Vagina (tissue), 2 donors: ENCODE results near the gene UBASH3B. TPM values are rescaled to one million over a fixed set of nuclear protein-coding genes. Genes with fewer than 3 reads are reported as not detected.

Experiments
- DNase-seq, 2 donors: peaks; one replicate each; pipeline ENCODE4 v3.0.0-alpha.2; 2017; ENCODE audit errors: extremely low spot score in 2 of 2
- H3K27ac ChIP-seq: fragments of 200-600 bp; sonication (generic); one replicate; pipeline ENCODE4 v1.5.1; 2019
- H3K27me3 ChIP-seq: fragments of 200-600 bp; sonication (generic); one replicate; pipeline ENCODE4 v1.5.1; 2019
- H3K36me3 ChIP-seq, 2 donors: fragments of 200-600 bp; sonication (generic); one replicate each; pipeline ENCODE4 v1.5.1; 2017 to 2019
- H3K4me1 ChIP-seq: fragments of 200-600 bp; sonication (generic); one replicate; pipeline ENCODE4 v1.5.1; 2019
- H3K4me3 ChIP-seq, 2 donors: fragments of 200-600 bp; sonication (generic); 1 replicate in 1 of 2; 2 replicates in 1 of 2; pipeline ENCODE4 v1.5.1; 2016 to 2019
- H3K9me3 ChIP-seq: fragments of 200-600 bp; sonication (generic); one replicate; pipeline ENCODE4 v1.5.1; 2019
- CTCF ChIP-seq, 3 experiments: fragments of 450-650 bp in 2 of 3; fragments of 200-600 bp in 1 of 3; sonication (generic) in 1 of 3; IDR thresholded peaks; one replicate each; pipeline ENCODE4 v1.5.1; 2017 to 2019; ENCODE audit warnings: antibody characterized with exemption in 3 of 3, mild to moderate bottlenecking in 2 of 3, moderate library complexity in 2 of 3
- POLR2A ChIP-seq, 2 donors: fragments of 450-650 bp; IDR thresholded peaks; one replicate each; pipeline ENCODE4 v1.6.1; 2017; ENCODE audit warnings: antibody characterized with exemption in 2 of 2, mild to moderate bottlenecking in 2 of 2, moderate library complexity in 2 of 2
- POLR2AphosphoS5 ChIP-seq, 2 donors: sonication (generic); formaldehyde crosslinking; IDR thresholded peaks; one replicate each; pipeline ENCODE4 v1.9.0; 2017; ENCODE audit warnings: antibody characterized with exemption in 2 of 2, mild to moderate bottlenecking in 2 of 2, low read depth in 1 of 2; ENCODE audit not compliant: insufficient read depth in 1 of 2
- intact Hi-C: fragments of 100-400 bp; cut with DNase I; formaldehyde crosslinking; loops from one replicate; pipeline ENCODE4 v1.15.1; 2023
- total RNA-seq: library from RNA; depleted of rRNA; stranded (reverse); fragments of >200 nt; gene quantifications from one replicate; pipeline ENCODE4 v1.2.3, GENCODE V29; 2016

The UBASH3B gene
- total RNA-seq, 1 donor from 2014 or later = 2.2 TPM

DNA sequence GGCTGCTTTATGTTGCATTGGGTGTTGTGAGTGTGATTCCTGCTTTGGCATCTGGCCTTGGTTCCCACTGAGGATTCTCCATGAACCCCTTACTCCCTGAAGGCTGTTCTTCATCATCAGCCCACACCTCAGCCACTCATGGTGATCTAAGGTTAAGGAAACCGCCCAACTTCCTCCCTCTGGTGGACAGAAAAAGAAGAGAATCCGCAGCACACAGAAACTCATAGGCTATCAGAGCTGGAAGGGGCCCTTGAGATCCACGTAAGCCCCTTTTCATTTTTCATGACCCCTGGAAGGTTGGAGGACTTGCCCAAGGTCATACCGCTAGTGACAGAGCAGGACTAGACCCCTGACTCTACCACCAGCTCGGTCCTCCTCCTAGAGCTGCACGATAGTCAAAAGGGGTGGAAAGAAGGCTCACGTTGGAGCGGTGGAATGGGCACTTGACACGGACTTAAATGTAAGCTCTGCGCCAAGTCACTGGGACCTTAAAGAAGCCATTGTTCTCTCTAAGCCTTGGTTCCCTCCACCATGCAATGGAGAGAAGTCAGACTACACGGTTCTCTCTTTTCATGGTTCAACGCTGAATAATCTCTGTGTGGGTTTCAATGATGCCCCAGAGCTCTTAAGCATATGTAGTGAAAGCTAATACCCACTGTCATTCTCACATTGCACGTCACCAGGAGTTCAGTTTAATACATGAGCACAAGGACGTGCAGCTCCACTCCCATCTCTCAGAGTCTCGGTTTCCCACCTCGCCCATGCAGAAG, 99.2 kb downstream of the UBASH3B start:
- no peaks in the 10 kb centered on the region for H3K36me3 ChIP-seq
- no peak for DNase-seq
- intact Hi-C loops = no loop called here
- no peaks in the 10 kb centered on the region for H3K9me3 ChIP-seq
- H3K27me3 ChIP-seq = no peaks in the 10 kb centered on the region
- no peak overlapping the region for H3K27ac ChIP-seq
- TF ChIP-seq POLR2A (IDR thresholded peaks at IDR 0.05) (no peak), CTCF (IDR thresholded peaks at IDR 0.05) (peak in 1 of 3 experiments; percentile 16)
- no peak overlapping the region for H3K4me3 ChIP-seq
- H3K4me1 ChIP-seq = peaks cover 6% of the 10 kb centered on the region

DNA sequence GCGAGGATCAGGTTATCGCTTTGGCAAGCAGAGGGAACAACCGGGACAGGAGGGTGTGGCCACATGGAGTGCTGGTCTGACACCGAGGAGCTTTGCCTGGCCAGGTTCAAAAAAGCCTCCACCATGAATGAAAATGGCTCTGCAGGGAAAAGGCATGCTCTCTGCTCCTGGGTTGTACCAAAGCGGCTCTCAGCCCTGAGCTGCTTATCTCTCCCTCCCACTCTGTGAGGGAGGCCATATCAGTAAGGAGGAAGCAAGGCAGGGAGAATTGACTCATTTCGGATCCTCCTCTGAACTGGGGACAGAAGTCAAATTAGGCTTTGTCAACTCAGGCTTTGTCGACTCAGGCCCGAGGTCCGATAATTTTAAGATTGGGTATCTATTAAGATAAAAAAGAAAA, 99.9 kb downstream of the UBASH3B start:
- peaks cover 6% of the 10 kb centered on the region for H3K4me1 ChIP-seq
- intact Hi-C loops = no loop called here
- no peaks in the 10 kb centered on the region for H3K9me3 ChIP-seq
- TF ChIP-seq POLR2AphosphoS5 (IDR thresholded peaks at IDR 0.05; ENCODE audit: insufficient read depth in 1 of 2, low read depth in 1 of 2) (no peak), CTCF (IDR thresholded peaks at IDR 0.05) (no peak), POLR2A (IDR thresholded peaks at IDR 0.05) (no peak)
- H3K27me3 ChIP-seq = no peaks in the 10 kb centered on the region
- H3K4me3 ChIP-seq = no peak overlapping the region
- H3K36me3 ChIP-seq = no peaks in the 10 kb centered on the region
- H3K27ac ChIP-seq = no peak overlapping the region
- DNase-seq = no peak

DNA sequence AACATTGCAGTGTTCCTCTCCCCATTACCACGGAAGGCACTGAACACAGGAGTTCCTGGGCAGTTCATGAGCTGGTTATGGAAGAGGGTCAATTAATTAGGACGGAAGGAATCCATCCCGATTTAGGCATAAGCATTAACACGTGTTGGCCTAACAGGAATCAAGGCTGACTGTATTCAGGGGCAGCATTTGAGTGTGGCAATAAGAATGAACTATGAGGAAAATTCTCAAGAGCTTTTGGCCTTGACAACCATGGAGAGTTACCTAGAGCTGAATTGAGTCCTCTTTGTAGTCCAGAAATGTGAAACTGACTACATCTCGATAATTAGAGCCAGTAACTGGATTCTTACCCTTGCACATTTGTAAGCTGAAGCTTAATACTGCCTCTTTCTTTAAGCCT, 100.4 kb downstream of the UBASH3B start:
- intact Hi-C loops = no loop called here
- DNase-seq = no peak
- TF ChIP-seq CTCF (IDR thresholded peaks at IDR 0.05) = no peak
- no peaks in the 10 kb centered on the region for H3K36me3 ChIP-seq
- H3K4me3 ChIP-seq = no peak overlapping the region
- H3K4me1 ChIP-seq = peaks cover 6% of the 10 kb centered on the region
- no peaks in the 10 kb centered on the region for H3K27me3 ChIP-seq
- H3K9me3 ChIP-seq = no peaks in the 10 kb centered on the region
- H3K27ac ChIP-seq = no peak overlapping the region

GRCh38 chr11:122756417-122756816, 100.9 kb downstream of the UBASH3B start:
- DNase-seq = no peak
- Histone ChIP-seq H3K36me3 (no peaks in the 10 kb centered on the region), H3K4me3 (no peak overlapping the region), H3K27me3 (no peaks in the 10 kb centered on the region), H3K4me1 (peaks cover 6% of the 10 kb centered on the region), H3K9me3 (no peaks in the 10 kb centered on the region), H3K27ac (no peak overlapping the region)
- TF ChIP-seq CTCF (IDR thresholded peaks at IDR 0.05) = no peak
- TF ChIP-seq POLR2A (IDR thresholded peaks at IDR 0.05) = no peak
- no peak for TF ChIP-seq POLR2AphosphoS5 (IDR thresholded peaks at IDR 0.05; ENCODE audit: insufficient read depth in 1 of 2, low read depth in 1 of 2)
- intact Hi-C loops = no loop called here

DNA sequence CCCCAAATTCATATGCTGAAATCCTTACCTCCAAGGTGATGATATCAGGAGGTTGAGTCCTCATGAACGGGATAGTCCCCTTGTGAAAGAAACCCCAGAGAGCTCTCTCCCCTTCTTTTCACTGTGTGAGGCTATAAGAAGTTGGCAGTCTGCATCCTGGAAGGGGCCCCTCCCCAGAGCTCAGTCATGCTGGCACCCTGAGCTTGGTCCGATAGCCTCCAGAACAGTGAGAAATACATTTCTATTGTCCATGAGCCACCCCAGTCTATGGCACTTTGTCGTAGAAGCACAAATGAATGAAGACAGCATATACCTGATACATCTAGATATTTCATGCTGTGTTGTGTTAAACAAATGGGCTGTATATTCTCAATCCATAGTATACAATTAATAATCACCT, 101.7 kb downstream of the UBASH3B start:
- H3K27me3 ChIP-seq = no peaks in the 10 kb centered on the region
- peaks cover 6% of the 10 kb centered on the region for H3K4me1 ChIP-seq
- intact Hi-C loops = no loop called here
- no peaks in the 10 kb centered on the region for H3K9me3 ChIP-seq
- DNase-seq = no peak
- H3K4me3 ChIP-seq = no peak overlapping the region
- H3K27ac ChIP-seq = no peak overlapping the region
- H3K36me3 ChIP-seq = no peaks in the 10 kb centered on the region
- TF ChIP-seq POLR2AphosphoS5 (IDR thresholded peaks at IDR 0.05; ENCODE audit: insufficient read depth in 1 of 2, low read depth in 1 of 2) (no peak), POLR2A (IDR thresholded peaks at IDR 0.05) (no peak), CTCF (IDR thresholded peaks at IDR 0.05) (no peak)
